ENCODE results near the gene FYN. TPM values are rescaled to one million over a fixed set of nuclear protein-coding genes. Genes with fewer than 3 reads are reported as not detected.

FYN gene
- 200 and 230 TPM in 2 replicates for total RNA-seq

DNA sequence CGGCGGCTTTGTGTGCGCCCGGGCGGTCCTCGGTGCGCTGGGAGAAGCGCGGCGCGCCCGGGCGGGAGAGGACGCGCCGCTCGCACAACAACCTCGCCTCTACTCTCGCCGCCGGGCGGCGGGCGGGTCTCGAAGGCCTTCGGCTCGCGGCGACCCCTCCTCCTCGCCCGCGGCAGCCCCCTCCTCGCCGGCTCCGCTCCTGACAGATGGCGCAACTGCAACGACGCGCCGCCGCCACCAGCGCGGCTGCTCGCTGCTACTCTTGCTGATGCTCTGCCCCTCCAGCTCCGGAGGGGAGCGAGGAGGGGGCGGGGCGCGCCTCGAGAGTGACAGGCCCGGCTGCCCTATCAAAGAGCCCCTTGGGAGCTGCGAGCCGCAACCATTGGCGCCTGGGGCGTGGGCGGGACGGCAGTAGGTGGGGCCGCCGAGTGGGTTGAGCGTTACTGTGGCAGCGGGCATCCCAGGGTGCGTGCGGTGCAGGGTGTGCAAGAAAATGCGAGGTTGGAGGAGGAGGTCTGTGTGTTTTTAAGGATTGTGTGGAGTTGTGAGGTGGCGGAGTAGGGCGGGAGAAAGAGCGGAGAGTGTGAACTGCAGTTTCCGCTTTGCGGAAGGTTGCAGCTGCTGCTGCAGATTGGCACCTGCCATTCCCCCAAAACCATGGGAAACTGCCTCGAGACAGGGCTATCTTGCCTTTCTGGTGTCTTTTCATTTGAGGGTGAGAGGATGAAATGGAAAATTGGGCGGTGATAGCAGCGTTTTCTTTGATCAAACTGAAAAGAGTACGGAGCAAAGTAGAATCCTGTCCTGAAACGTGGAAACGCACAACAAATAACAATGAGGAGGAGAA lies at the start of gene FYN:
Gene FYN (minus strand): TSS at position 275 of the 847 bp plus-strand sequence. CDS start 153,401 bp downstream, outside the sequence.

Other genes starting within 250 kb of the FYN start
- not detected in 2 replicates for gene CCN6, start 180.7 kb upstream of the FYN start, total RNA-seq
- 27.7 and 29.1 TPM in 2 replicates for gene TUBE1, start 214.0 kb upstream of the FYN start, total RNA-seq
- 10.8 and 12.4 TPM in 2 replicates for gene FAM229B, start 214.1 kb upstream of the FYN start, total RNA-seq